GM18520 (cell line): ENCODE data around the gene SLC38A4.
"Not testable (repeated sequence)": the region's sequence is repeated elsewhere in the genome, so short reads cannot be mapped to it uniquely, and the experiment has no call there.

ENCODE experiments used
- ATAC-seq: cut with Tn5 transposase; IDR thresholded peaks from one replicate; pipeline ENCODE4 v1.9.1; 2021; ENCODE audit not compliant: unreplicated experiment

The SLC38A4 gene, protein sequence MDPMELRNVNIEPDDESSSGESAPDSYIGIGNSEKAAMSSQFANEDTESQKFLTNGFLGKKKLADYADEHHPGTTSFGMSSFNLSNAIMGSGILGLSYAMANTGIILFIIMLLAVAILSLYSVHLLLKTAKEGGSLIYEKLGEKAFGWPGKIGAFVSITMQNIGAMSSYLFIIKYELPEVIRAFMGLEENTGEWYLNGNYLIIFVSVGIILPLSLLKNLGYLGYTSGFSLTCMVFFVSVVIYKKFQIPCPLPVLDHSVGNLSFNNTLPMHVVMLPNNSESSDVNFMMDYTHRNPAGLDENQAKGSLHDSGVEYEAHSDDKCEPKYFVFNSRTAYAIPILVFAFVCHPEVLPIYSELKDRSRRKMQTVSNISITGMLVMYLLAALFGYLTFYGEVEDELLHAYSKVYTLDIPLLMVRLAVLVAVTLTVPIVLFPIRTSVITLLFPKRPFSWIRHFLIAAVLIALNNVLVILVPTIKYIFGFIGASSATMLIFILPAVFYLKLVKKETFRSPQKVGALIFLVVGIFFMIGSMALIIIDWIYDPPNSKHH

DNA sequence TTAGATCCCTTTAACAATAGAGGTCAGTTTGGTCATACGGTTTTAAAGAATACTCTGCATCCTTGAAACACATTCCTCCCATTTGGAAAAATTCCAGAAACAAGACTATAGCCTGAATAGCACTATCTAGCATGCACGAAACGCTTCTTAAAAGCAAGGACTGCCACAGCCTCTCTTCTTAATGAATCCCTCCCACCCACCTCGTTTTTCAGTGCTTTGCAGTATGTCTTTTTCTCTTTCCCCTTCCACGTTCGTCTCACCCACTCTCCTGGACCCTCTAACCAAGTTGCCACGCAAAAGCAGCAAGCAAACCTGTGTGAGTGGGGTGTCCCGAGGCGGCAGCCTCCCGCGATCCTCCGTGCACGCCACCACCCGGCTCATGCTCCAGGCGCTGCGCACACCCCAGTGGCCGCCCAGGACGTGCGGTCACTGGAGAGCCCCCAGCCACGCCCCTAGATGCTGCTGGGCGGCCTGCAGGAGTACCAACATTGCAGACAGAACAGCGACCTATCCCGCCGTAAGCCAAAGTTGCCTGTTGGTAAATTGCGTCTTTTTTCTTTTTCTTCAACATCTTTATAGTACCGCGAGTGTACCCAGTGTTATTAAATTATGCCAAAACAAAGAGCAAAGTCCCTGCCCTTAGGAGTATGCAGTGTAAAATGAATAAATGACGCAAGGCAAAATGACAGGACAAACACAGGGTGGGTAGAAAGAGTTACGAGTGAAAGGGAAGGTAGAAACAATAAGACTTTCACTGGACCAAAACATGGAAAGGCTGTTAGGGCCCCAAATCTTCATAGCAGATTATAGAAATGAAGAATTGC lies at the start of gene SLC38A4:
TSS of gene SLC38A4 (minus strand) at position 407 of the 824 bp plus-strand sequence. CDS start 32,926 bp downstream, outside the sequence.
- ATAC-seq: no peak

DNA sequence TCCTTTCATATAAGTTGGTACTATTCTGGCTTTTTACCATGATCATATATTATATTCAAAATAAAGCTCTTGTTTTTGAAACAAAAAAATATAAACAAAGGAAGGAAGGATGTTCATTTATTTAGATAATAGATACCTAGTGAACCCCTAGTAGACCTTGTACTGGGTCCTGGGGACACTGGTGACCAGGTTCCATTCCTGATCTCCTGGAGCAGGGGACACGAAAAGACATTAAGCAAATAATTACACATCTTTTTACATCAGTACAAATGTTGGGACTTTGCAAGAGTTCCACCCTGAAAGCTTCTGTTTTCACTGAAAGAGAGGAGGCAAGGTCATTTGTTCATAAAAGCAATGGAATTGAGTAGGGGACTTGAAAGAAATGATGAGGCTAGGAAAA lies 49.3 kb upstream of the SLC38A4 start:
- ATAC-seq: no peak

DNA sequence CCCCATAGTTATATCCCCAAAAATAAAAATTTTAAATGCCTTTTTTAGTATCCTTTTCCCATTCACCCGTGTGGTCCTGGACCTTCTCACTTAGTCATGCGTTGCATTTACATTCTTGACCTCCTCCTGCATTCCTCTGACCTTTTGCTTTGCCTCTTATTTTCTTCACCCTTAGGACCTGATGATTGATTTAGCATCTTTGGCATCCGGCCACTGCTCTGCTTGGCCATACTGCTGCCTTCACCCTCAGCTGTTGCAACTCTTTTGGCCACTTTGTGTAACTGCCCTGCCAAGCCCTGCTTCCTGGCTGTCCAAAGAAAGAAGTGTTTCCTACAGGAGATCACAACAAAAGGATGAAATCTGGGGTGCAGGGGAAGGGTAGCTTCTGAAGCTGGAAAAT lies 48.8 kb upstream of the SLC38A4 start:
- ATAC-seq: no peak

DNA sequence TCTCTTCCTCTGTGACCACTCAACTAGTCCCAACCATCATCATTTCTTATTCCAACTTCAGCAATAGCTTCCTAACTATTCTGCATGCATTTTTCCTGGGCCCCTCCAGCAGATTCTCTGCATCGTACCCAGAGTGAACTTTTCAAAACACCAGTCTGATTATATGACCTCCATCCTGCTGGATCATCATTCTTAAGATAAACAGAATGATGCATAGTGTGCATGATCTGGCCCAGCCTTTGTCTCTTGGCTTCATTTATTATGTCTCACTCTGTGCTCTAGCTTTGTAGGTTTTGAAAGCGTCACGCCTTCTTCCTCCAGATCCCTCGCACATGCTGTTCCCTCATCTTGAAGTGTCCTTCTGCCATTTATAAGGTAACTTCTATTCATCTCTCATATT lies 46.3 kb upstream of the SLC38A4 start:
- ATAC-seq: no peak

DNA sequence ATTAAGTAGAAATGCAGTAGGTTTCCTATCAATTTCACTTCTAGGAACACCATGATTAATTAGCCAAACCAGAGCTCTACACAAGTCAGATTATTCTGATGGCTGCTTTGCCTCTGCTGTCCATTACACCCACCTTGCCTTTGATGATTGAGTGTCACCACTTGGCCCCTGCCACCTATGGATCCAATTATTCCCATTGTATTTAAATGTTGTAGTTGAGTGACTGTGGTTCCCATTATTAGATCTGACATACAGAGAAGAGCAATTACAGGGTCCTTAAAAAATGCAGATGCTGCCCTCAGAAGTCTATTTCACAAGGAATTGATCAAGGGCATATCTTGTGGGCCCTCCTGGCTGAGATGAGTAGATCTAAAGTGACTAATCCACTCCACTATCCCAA lies 39.5 kb upstream of the SLC38A4 start:
- no peak for ATAC-seq

DNA sequence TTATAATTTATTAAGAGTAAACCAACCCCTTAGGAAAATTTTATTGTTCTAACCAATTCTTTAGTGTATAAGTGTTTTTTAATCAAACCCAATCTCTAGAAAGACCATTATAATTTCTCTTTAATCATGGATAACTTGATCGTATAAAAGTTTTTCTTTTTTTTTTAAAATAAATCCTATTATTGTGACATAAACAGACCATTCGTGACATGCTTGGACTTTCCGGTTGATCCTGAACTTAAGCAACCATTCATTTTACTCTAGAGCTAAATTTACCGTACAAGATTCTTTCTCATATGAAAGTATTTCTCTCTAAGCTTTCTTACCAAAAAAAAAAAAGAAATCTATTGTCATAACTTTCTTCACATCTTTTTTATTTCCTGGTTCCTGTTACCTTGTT lies 32.6 kb upstream of the SLC38A4 start:
- ATAC-seq: no peak

DNA sequence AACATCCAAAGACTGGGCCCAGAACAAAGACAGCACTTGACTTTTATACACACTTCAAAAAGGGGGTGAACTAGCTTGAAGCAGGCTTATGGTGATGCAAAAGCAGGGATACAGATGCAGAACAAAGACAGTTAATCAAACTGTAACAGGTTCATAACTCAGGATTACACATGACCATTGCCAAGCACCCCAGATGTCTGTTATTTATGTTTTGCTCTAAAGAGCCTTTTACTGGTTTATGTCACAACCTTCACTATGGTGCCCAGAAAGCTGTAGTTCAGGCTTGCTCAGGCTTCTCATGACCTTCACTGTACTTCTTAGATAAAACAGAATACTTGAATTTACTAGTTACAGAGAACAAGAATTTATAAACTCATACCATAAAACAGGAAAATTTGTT lies 31.7 kb upstream of the SLC38A4 start:
- no peak for ATAC-seq

DNA sequence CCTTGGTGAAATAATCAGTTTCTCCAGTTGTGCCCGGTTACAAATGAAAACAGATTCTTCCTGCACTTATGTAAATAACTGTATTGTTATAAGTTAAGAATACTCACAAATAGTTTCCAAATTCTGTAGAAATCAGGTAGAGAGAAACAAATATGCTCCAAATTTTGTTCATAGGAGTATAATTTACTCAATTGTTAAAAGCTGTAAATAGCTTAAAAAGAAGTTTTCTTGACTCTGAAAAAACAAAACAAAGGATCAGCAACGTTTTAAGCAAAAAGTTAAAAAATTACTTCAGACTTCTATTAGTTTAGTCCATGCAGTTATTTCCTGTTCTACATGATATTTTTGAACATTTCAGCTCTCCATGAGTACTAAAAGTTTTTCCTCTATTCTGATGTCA lies 30.0 kb upstream of the SLC38A4 start:
- no peak for ATAC-seq

DNA sequence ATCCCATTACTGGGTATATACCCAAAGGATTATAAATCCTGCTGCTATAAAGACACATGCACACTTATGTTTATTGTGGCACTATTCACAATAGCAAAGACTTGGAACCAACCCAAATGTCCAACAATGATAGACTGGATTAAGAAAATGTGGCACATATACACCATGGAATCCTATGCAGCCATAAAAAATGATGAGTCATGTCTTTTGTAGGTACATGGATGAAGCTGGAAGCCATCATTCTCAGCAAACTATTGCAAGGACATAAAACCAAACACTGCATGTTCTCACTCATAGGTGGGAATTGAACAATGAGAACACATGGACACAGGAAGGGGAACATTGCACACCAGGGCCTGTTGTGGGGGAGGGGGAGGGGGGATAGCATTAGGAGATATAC lies 28.4 kb upstream of the SLC38A4 start:
- not testable (repeated sequence) for ATAC-seq

DNA sequence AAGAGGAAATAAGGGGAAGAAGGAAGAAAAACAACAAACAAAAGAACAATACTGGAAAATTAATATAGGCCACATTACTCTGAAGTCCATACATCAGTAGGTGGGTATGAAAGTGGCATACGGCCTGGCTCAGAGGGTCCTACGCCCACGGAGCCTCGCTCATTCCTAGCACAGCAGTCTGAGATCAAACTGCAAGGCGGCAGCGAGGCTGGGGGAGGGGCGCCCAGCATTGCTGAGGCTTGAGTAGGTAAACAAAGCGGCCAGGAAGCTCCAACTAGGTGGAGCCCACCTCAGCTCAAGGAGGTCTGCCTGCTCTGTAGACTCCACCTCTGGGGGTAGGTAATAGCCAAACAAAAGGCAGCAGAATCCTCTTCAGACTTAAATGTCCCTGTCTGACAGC lies 23.0 kb upstream of the SLC38A4 start:
- ATAC-seq: not testable (repeated sequence)

DNA sequence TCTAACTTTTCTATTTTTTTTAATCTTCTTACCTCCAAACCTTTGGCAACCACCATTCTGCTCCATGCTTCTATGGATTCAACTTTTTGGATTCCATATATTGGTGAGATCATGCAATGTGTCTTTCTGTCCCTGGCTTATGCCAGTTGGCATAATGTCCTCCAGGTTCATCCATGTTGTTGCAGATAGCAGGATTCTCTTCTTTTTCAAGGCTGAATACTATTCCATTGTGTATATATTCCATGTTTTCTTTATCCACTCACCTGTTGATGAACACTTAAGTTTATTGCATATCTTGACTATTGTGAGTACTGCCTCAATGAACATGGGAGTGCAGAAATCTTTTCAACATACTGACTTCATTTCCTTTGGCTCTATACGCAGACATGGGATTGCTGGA lies 21.2 kb upstream of the SLC38A4 start:
- ATAC-seq: no peak

DNA sequence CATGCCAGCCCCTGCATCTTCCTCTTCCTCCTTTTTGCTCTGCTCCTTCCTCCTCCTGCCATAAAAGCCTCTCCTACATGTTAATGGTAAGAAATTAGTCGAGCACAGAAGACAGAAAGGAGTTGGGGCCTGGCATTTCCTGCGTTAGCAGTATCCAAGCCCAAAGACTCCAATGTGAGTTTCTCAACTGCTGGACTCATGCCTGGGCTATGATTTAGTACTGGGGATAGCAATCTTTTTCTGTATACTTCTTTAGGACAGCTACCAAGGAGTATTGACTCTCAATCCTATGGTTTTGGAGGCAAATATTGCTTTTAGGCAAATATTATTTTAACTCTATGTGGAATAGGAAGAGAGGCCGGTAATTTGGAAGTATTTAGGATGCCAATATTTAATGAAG lies 18.0 kb upstream of the SLC38A4 start:
- ATAC-seq: no peak

DNA sequence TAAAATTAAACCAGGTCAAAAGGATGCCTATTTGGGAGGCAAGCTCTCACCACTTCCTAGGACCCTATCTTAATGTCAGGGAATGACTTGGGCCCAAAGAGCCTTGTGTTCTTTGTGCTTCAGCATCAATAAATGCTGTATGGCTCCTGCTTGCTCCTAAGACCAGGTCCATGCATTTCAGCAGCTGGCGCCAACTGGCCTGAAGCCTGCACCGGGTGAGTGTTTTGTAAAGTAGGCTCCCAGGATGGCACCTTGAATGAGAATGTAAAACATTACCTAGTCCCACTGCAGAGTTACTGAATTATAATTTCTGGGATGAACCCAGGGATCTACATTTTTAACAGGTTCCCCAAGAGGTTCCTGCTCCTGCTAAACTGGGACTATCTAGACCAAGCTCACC lies 16.1 kb upstream of the SLC38A4 start:
- ATAC-seq: no peak

DNA sequence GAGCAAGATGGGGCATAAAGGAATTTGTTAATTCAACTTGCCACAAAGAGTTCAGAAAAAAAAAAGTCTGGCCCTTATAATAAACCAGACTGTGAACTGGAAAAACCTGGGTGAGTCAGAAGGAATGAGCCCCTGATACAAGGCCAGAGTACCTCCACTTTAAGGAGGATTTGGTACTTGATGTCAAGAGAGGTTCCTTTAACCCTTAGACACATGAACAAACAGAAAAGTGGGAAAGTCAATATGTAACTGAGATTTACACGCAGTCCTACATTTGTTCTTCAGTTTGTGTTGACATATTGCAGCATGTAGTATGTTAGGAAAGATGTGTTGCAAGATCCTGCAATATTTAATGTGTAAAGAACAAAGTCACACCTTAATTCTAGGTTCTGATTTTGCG lies 14.2 kb upstream of the SLC38A4 start:
- ATAC-seq: no peak

DNA sequence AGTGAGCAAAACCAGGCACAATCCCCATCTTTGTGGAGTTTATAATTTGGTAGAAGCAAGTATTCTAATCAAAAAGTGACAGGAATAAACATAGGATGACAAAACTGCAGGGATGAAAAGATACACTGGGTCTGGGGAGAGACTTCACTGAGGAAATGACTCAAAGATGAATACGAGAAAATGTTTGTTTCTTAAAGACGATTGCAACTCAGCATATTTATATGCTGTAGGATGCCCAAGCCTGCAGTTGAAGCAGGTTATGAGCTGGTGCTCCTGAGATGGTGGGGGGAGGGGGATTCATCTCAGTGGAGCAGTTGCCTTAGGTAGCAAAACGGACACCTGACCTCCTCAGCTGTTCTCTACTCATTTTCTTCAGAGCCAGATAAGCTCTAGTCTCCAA lies 13.4 kb upstream of the SLC38A4 start:
- no peak for ATAC-seq

DNA sequence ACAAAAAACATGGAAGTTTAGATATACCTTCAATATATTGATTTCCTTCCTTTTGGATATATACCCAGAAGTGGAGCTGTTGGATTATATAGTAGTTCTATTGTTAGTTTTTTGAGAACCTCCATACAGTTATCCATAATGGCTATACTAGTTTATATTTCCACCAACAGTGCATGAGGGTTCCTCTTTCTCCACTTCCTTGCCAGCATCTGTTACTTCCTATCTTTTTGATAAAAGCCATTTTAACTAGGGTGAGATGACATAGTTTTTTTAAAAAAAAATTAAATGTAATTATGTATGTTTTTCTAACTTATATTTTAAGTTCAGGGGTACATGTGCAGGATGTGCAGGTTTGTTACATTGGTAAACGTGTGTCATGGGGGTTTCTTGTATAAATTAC lies 10.0 kb upstream of the SLC38A4 start:
- no peak for ATAC-seq

DNA sequence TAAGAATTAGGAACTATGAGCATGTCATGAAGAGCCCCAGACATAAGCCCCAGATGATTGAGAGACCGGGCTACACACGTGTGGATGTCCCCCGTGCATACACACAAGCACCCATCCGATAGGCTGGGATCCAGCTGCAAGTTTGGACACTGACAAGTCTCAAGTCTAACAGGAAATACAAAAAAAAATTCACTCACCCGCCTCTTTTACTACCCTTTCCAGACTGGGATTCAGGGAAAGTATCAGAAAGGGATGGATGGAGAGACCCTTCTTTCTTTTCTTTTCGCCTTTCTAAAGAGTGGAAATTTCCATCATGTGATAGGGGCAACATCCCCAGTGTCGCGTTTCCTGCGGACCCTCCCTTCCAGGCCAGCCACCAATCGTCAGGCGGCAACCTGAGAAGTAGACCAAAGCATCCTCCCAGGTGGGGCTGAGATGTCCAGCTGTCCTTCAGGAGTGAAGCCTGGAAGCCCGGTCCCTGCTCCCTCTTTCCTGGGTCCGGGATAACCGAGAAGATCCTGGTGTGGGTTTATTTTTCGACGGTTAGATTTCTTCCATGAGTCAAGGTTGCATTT lies 6.4 kb upstream of the SLC38A4 start:
- ATAC-seq: no peak

DNA sequence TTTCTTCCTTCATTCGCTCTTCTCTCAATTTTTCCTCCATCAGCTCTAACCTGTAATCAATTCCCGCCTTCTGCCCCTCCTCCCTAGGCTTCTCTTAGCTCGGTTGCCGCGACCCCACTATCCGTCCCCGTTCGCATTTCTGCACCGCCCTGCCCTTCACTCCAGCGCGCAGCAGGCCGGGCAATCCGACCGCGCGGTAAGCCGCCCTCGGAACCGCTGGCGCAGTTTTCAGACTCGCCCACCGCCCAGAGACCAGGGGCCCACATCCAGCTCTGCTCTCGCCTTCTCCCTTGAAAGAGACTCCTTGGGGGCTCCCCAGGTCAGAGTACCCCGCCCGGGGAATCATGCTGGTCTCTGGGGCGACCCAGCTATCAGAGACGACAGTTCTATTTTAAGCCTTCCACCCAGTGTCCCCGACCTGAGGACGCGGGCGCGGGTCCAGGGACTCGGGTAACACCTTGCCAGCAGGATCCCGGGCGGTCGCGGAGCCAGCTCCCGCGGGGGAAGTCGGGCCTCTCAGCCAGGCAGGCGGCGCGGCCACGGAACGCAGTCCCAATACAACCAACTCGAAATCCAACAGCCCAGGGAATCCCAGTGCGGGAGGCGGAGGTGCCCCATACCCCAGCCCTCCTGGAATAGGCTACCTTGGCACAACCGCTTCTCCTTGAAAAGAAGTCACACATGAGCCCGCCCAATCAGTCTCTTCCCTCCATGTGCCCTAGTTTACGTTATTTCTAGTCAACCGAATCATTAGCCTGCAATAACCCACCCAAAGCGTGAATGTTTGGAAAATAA lies 5.7 kb upstream of the SLC38A4 start:
- no peak for ATAC-seq

DNA sequence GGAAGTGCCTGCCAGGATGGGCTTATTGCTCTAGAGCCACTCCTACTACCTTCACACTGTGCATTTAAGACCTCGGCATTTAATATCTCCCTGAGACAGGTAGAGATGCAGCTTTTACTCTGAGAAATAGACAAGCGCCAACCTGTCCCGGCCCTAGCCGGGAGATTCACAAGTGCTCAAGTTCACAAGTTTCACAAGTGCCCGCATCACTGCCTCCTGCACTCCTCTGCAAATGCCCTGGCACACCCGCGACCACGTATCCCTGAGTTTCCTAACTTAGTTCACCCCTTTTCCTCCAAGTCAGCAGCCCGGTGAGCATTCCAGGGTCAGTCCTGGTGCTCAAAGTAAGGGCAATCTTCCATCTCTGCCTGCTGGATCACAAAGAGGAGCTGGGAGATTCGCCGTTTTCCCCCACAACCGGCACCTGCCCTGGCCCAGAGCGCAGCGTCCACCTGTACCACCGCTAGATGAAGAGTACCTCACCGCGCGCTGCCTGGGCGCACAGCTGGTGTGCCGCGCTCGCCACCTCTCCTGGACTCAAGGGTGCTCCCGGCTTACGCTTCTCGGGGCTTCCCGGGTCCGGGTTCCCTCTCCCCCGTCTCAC lies 5.0 kb upstream of the SLC38A4 start:
- no peak for ATAC-seq

DNA sequence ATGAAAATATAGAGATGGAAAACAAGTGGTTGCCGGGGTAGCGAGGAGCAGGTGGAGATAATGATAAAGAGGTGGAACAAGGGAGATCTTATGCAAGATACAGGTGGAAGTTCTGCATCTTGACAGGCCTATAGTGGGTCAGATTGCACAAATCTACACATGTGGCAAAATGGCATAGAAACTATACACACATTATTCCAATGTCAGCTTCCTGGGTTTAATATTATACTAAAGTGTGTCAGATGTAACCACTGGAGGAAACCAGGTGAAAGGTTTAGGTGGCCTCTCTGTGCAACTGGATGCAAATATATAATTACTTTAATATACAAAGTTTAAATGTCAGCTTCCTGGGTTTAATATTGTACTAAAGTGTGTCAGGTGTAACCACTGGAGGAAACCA lies 1.1 kb downstream of the SLC38A4 start:
- no peak for ATAC-seq
